Peyer's patch (tissue), 4 donors: ENCODE data around the gene KAZN. TPM values are rescaled to one million over a fixed set of nuclear protein-coding genes. Genes with fewer than 3 reads are reported as not detected.

Experiments used
- DNase-seq, 3 donors: peaks; one replicate each; pipeline ENCODE4 v3.0.0-alpha.2; 2017 to 2019
- H3K27ac ChIP-seq, 4 donors: fragments of 200-600 bp; sonication (generic); one replicate each; pipeline ENCODE4 v1.5.1; 2016 to 2019
- H3K27me3 ChIP-seq, 2 donors: fragments of 200-600 bp; sonication (generic); one replicate each; pipeline ENCODE4 v1.5.1; 2019
- H3K36me3 ChIP-seq, 3 donors: fragments of 200-600 bp; sonication (generic); one replicate each; pipeline ENCODE4 v1.5.1; 2016 to 2019
- H3K4me1 ChIP-seq, 4 donors: fragments of 200-600 bp; sonication (generic); one replicate each; pipeline ENCODE4 v1.5.1; 2016 to 2019
- H3K4me3 ChIP-seq, 4 donors: fragments of 200-600 bp; sonication (generic); 1 replicate in 3 of 4; 2 replicates in 1 of 4; pipeline ENCODE4 v1.5.1; 2016 to 2019; ENCODE audit warnings: mild to moderate bottlenecking in 1 of 4
- H3K9me3 ChIP-seq, 4 donors: fragments of 200-600 bp; sonication (generic); one replicate each; pipeline ENCODE4 v1.5.1; 2016 to 2019; ENCODE audit warnings: mild to moderate bottlenecking in 1 of 4
- POLR2A ChIP-seq, 2 donors: fragments of 450-650 bp; IDR thresholded peaks; one replicate each; pipeline ENCODE4 v1.5.1; 2017; ENCODE audit warnings: antibody characterized with exemption in 2 of 2, mild to moderate bottlenecking in 2 of 2, moderate library complexity in 2 of 2
- total RNA-seq, 4 donors: library from RNA; depleted of rRNA; stranded (reverse); fragments of >200 nt; gene quantifications; one replicate each; pipeline ENCODE4 v1.1.0, GENCODE V29; 2016
- TF ChIP-seq, protein P1 (sequence below), 6 experiments: fragments of 450-650 bp in 4 of 6; fragments of 200-600 bp in 2 of 6; sonication (generic) in 1 of 6; IDR thresholded peaks; one replicate each; pipeline ENCODE4 v1.5.1; 2017 to 2019; ENCODE audit warnings: antibody characterized with exemption in 6 of 6, mild to moderate bottlenecking in 3 of 6, moderate library complexity in 1 of 6

Gene KAZN
- total RNA-seq, 4 donors from 2014 or later, result 14.9 to 25.5 (median 21.7) TPM

DNA sequence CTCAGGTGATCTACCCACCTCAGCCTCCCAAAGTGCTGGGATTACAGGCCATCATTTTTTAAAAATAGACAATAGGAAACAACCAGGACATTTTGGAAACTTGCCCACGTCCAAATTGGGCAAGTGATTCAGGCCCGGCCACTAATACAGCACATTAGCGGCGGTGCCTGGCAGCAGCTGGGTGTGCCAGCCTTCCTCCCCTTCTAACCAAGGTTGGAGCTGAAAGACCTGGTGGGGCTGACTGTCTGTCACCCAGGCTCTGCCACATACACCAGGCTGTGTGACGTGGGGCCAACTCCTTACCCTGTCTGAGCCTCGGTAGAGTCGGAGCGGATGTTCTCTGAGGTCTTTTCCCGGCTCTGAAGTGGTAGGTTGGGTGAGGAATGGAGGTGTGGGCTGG lies 525.4 kb downstream of the KAZN start:
- no peak for DNase-seq
- H3K36me3 ChIP-seq, result no peaks in the 10 kb centered on the region

DNA sequence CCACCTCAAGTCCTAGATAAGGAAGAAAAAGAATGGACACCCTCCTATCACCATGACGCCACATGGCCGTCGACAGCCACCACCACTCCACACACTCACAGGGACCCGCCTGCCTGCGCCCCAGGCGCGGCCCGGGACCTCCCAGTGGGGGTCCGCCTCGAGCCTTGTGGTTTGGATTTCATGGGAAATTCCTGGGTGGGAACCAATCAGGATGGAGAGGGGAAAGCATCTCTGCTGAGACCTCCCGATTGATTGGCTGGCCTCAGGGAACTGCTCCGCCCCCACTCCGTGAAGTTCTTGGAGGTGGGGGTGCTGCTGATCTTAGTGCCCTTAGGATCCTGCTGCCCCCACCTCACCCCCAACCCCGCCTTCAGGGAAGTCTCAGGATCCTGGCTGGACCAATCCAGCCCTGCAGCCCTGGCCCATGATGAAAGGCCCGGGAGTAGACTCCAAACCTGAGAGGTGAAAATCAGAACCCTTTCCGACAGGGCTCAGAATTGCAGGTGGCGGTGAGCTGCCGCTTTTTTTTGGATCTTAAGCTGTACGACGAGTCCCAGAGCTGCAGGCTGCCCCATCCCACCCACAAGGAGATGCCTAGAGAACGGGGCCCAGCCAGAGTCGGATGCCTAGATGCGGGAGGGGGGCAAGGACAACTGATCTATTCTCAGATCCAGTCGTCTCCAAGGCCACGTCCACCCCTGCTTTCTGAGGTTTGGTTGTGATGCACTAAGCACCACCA lies 526.0 kb downstream of the KAZN start:
- H3K27me3 ChIP-seq, result no peaks in the 10 kb centered on the region
- no peaks in the 10 kb centered on the region for H3K9me3 ChIP-seq
- peak in 1 of 3 donors; percentile 24 for DNase-seq
- no peak overlapping the region for H3K4me3 ChIP-seq
- TF ChIP-seq POLR2A (IDR thresholded peaks at IDR 0.05), result no peak
- TF ChIP-seq, protein P1, sequence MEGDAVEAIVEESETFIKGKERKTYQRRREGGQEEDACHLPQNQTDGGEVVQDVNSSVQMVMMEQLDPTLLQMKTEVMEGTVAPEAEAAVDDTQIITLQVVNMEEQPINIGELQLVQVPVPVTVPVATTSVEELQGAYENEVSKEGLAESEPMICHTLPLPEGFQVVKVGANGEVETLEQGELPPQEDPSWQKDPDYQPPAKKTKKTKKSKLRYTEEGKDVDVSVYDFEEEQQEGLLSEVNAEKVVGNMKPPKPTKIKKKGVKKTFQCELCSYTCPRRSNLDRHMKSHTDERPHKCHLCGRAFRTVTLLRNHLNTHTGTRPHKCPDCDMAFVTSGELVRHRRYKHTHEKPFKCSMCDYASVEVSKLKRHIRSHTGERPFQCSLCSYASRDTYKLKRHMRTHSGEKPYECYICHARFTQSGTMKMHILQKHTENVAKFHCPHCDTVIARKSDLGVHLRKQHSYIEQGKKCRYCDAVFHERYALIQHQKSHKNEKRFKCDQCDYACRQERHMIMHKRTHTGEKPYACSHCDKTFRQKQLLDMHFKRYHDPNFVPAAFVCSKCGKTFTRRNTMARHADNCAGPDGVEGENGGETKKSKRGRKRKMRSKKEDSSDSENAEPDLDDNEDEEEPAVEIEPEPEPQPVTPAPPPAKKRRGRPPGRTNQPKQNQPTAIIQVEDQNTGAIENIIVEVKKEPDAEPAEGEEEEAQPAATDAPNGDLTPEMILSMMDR (IDR thresholded peaks at IDR 0.05), result no peak
- H3K27ac ChIP-seq, result no peak overlapping the region
- no peaks in the 10 kb centered on the region for H3K4me1 ChIP-seq
- no peaks in the 10 kb centered on the region for H3K36me3 ChIP-seq

More for the DNA sequence above, 525.4 kb downstream of the KAZN start:
- no peaks in the 10 kb centered on the region for H3K9me3 ChIP-seq
- TF ChIP-seq, protein P1 (IDR thresholded peaks at IDR 0.05), result no peak
- no peak for TF ChIP-seq POLR2A (IDR thresholded peaks at IDR 0.05)
- H3K27ac ChIP-seq, result no peak overlapping the region
- no peak overlapping the region for H3K4me3 ChIP-seq
- no peaks in the 10 kb centered on the region for H3K27me3 ChIP-seq
- no peaks in the 10 kb centered on the region for H3K4me1 ChIP-seq

DNA sequence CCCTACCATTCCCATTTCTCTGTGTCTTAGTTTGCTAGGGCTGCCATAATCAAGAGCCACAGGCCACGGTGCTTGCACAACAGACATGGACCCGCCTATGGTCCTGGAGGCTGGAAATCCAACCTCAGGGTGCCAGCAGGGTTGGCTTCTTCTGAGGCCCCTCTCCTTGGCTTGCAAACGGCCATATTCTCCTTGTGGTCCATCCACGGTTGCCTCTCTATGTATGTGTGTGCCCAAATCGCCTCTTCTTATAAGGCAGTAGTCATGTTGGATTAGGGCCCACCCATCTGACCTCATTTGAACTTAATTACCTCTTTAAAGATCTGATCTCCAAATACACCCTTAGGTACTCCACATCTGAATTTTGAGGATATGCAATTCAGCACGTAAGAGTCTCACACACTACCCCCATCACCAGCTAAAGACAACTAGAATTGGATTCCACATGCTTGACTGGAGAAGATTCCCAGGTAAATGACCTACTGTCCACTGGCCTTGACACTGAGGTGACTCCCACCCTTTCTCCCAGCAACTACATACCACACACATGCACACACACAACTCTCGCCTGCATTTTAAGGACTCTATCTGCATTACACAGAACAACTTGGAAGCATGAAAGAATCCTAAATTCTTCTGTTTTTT lies 526.7 kb downstream of the KAZN start:
- no peaks in the 10 kb centered on the region for H3K27me3 ChIP-seq
- TF ChIP-seq, protein P1 (IDR thresholded peaks at IDR 0.05), result no peak
- H3K36me3 ChIP-seq, result no peaks in the 10 kb centered on the region
- DNase-seq, result no peak
- H3K9me3 ChIP-seq, result no peaks in the 10 kb centered on the region
- no peak overlapping the region for H3K4me3 ChIP-seq
- H3K4me1 ChIP-seq, result no peaks in the 10 kb centered on the region
- no peak overlapping the region for H3K27ac ChIP-seq

DNA sequence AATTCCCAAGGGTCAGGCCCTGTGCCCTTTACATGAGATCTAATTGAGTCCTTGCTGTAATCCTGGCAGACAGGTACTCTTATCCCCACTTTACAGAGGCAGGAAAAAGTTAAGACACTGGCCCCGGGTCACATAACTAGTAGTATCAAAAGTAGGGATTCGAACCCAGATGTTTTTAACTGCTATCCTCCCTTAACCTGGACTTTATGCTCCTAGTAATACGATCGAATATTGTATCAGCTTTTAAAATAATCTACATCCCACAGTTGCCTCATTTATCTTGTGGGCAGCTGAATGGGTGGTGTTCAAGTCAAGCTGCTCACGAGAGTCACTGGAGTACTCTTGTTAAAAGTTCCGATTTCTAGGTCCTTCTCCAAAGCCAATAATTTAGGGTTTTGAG lies 529.6 kb downstream of the KAZN start:
- no peaks in the 10 kb centered on the region for H3K27me3 ChIP-seq
- H3K4me1 ChIP-seq, result no peaks in the 10 kb centered on the region
- no peak for DNase-seq
- no peak for TF ChIP-seq POLR2A (IDR thresholded peaks at IDR 0.05)
- TF ChIP-seq, protein P1 (IDR thresholded peaks at IDR 0.05), result no peak
- no peaks in the 10 kb centered on the region for H3K9me3 ChIP-seq
- H3K36me3 ChIP-seq, result no peaks in the 10 kb centered on the region
- H3K27ac ChIP-seq, result no peak overlapping the region
- H3K4me3 ChIP-seq, result no peak overlapping the region

DNA sequence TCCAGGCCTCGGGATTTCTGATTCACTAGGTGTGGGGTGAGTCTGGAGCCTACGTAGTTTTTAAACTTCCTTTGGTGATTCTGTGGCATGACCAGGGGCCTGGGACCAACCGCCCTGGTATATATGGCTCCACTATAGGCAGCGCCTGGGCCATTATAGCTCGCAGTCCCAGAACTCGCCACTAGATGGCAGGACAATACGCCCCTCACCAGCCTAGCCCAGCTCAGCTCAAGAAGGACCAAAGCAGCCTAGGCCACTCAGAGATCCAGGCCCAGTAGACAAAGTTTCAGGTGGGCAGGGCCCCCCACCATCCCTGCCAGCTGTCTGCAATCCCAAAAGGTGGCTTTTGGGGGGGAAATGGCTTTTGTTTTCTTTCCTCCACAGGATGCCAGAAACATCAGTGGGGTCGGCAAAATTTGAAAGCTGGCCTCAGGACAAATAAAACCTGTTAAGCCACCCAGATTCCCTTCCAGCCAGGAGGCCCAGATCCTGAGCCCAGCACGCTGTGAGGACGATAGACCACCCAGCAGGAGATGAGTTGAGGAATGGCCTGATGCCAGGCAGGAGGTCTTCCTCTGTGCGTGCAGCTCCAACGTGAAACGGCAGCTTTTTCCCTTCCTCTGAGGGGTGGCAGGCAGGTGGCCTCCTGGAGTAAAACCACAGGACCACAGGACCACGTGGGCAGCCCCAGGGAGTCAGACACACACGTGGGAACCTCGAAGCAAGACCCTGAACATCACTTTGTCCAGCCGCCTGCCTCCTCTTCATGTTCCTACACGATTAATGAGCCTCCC lies 530.2 kb downstream of the KAZN start:
- H3K4me3 ChIP-seq, result no peak overlapping the region
- peak; percentile 39 to 87 (median 85) for DNase-seq
- H3K27me3 ChIP-seq, result no peaks in the 10 kb centered on the region
- no peak overlapping the region for H3K27ac ChIP-seq
- H3K4me1 ChIP-seq, result no peaks in the 10 kb centered on the region
- TF ChIP-seq, protein P1 (IDR thresholded peaks at IDR 0.05), result peak; percentile 60 to 94 (median 88)
- no peak for TF ChIP-seq POLR2A (IDR thresholded peaks at IDR 0.05)
- H3K9me3 ChIP-seq, result no peaks in the 10 kb centered on the region
- no peaks in the 10 kb centered on the region for H3K36me3 ChIP-seq
